ENCODE measurements around the gene MYH14.

Gene MYH14

GRCh38 chr19:50301607-50301971 is 98.2 kb downstream of the MYH14 start:
- H4K20me1 ChIP-seq (ENCODE audit: low read depth, low read length), result no peaks in the 10 kb centered on the region
- H3K79me2 ChIP-seq (ENCODE audit: insufficient read depth, low read length), result no peaks in the 10 kb centered on the region
- H3K36me3 ChIP-seq (ENCODE audit: low read length), result no peaks in the 10 kb centered on the region
- no peaks in the 10 kb centered on the region for H3F3A ChIP-seq (ENCODE audit: insufficient read depth)
- no peak overlapping the region for H3K27ac ChIP-seq (ENCODE audit: low read depth, low read length)
- no peaks in the 10 kb centered on the region for H3K9me2 ChIP-seq (replicated peaks; ENCODE audit: insufficient read depth, low read length)
- H3K4me2 ChIP-seq (ENCODE audit: low read depth, low read length, poor library complexity, severe bottlenecking), result no peak overlapping the region
- no peak overlapping the region for H3K9ac ChIP-seq (ENCODE audit: low read length)
- TF ChIP-seq EZH2phosphoT487 (conservative IDR thresholded peaks at IDR 0.05; ENCODE audit: low read length), result no peak
- TF ChIP-seq, protein P1, sequence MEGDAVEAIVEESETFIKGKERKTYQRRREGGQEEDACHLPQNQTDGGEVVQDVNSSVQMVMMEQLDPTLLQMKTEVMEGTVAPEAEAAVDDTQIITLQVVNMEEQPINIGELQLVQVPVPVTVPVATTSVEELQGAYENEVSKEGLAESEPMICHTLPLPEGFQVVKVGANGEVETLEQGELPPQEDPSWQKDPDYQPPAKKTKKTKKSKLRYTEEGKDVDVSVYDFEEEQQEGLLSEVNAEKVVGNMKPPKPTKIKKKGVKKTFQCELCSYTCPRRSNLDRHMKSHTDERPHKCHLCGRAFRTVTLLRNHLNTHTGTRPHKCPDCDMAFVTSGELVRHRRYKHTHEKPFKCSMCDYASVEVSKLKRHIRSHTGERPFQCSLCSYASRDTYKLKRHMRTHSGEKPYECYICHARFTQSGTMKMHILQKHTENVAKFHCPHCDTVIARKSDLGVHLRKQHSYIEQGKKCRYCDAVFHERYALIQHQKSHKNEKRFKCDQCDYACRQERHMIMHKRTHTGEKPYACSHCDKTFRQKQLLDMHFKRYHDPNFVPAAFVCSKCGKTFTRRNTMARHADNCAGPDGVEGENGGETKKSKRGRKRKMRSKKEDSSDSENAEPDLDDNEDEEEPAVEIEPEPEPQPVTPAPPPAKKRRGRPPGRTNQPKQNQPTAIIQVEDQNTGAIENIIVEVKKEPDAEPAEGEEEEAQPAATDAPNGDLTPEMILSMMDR (IDR thresholded peaks at IDR 0.05; ENCODE audit: insufficient read depth, low read length, poor library complexity, severe bottlenecking), result no peak
- no peak overlapping the region for H2AFZ ChIP-seq (ENCODE audit: low read depth, low read length, severe bottlenecking)
- no peaks in the 10 kb centered on the region for H3K27me3 ChIP-seq (ENCODE audit: low read length)
- no peaks in the 10 kb centered on the region for H3K9me3 ChIP-seq (ENCODE audit: insufficient read depth, low read length)
- no peak overlapping the region for H3K4me3 ChIP-seq (ENCODE audit: insufficient read depth, low read length, poor library complexity, severe bottlenecking)

DNA sequence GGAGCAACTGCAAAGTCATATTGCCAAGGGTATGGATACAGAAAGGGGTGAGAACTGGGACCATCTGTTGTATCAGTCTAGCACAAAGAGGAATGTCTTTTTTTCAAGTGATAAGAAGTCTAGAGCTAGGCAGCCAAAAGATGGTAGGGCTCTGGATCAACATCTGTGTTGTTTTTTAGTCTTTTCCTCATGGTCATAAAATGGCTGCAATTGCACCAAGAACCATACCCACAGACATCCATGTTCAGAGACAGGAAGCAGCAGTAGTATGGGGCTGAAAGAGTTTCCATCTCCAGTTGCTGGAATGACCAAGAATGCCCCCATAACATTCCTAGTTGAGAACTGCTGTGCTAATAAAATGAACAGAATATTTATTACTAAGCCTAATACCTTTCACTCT is 100.1 kb downstream of the MYH14 start:
- Histone ChIP-seq H3K27me3 (ENCODE audit: low read length) (no peaks in the 10 kb centered on the region), H3K27ac (ENCODE audit: low read depth, low read length) (no peak overlapping the region), H3K4me3 (ENCODE audit: insufficient read depth, low read length, poor library complexity, severe bottlenecking) (no peak overlapping the region), H3K36me3 (ENCODE audit: low read length) (no peaks in the 10 kb centered on the region), H4K20me1 (ENCODE audit: low read depth, low read length) (no peaks in the 10 kb centered on the region), H2AFZ (ENCODE audit: low read depth, low read length, severe bottlenecking) (no peak overlapping the region), H3F3A (ENCODE audit: insufficient read depth) (no peaks in the 10 kb centered on the region), H3K4me2 (ENCODE audit: low read depth, low read length, poor library complexity, severe bottlenecking) (no peak overlapping the region), H3K9ac (ENCODE audit: low read length) (no peak overlapping the region), H3K9me2 (replicated peaks; ENCODE audit: insufficient read depth, low read length) (no peaks in the 10 kb centered on the region), H3K79me2 (ENCODE audit: insufficient read depth, low read length) (no peaks in the 10 kb centered on the region), H3K9me3 (ENCODE audit: insufficient read depth, low read length) (no peaks in the 10 kb centered on the region)
- TF ChIP-seq, protein P1 (IDR thresholded peaks at IDR 0.05; ENCODE audit: insufficient read depth, low read length, poor library complexity, severe bottlenecking), result no peak
- TF ChIP-seq EZH2phosphoT487 (conservative IDR thresholded peaks at IDR 0.05; ENCODE audit: low read length), result no peak

- Histone ChIP-seq H3K79me2 (ENCODE audit: insufficient read depth, low read length) (no peaks in the 10 kb centered on the region), H3K27ac (ENCODE audit: low read depth, low read length) (no peak overlapping the region), H3K27me3 (ENCODE audit: low read length) (no peaks in the 10 kb centered on the region), H3K9me3 (ENCODE audit: insufficient read depth, low read length) (no peaks in the 10 kb centered on the region), H3K36me3 (ENCODE audit: low read length) (no peaks in the 10 kb centered on the region), H3F3A (ENCODE audit: insufficient read depth) (no peaks in the 10 kb centered on the region), H3K4me2 (ENCODE audit: low read depth, low read length, poor library complexity, severe bottlenecking) (no peak overlapping the region), H2AFZ (ENCODE audit: low read depth, low read length, severe bottlenecking) (no peak overlapping the region), H3K9me2 (replicated peaks; ENCODE audit: insufficient read depth, low read length) (no peaks in the 10 kb centered on the region), H3K9ac (ENCODE audit: low read length) (no peak overlapping the region), H4K20me1 (ENCODE audit: low read depth, low read length) (no peaks in the 10 kb centered on the region), H3K4me3 (ENCODE audit: insufficient read depth, low read length, poor library complexity, severe bottlenecking) (no peak overlapping the region)
- TF ChIP-seq, protein P1 (IDR thresholded peaks at IDR 0.05; ENCODE audit: insufficient read depth, low read length, poor library complexity, severe bottlenecking), result no peak
- no peak for TF ChIP-seq EZH2phosphoT487 (conservative IDR thresholded peaks at IDR 0.05; ENCODE audit: low read length)
Observed at GRCh38 chr19:50308991-50309390, 105.6 kb downstream of the MYH14 start.
